ENCODE measurements around the gene MR1. TPM values are rescaled to one million over a fixed set of nuclear protein-coding genes. Genes with fewer than 3 reads are reported as not detected.

MR1 gene
- total RNA-seq, 1 donor from 2014 or later: 19.2 TPM

DNA sequence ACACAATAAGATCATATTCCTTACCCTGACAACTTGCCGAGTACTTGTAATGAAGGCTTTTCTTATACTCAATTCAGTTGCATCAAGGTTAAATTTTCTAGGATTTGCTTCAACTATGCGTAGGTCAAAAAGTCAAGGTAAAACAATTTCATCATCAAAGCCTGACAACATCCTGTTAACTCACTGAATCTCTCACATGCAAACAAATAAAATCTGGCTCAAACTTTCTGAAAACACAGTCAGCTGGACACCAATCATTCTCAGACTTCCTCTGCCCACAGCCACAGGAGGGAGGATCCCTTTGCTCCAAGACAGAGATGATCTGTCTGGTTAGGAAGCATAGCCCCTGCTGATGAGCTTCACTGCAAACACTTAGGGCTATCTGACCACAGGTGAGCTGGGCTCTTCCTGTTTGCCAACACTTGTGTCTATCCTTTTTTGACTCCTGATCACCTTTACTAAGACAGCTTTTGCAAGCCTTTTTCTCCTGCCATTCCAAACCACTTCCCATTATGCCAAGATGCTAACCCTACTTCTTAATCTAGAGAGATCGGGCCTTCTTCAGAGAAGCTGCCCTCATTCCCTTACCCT lies 31.1 kb upstream of the MR1 start:
- Histone ChIP-seq H3K9me3 (no peaks in the 10 kb centered on the region), H3K36me3 (peaks cover 14 to 33% of the 10 kb centered on the region in 2 donors), H3K4me1 (peaks cover 0 to 8% of the 10 kb centered on the region in 2 donors), H3K4me3 (no peak overlapping the region), H3K27me3 (no peaks in the 10 kb centered on the region), H3K27ac (no peak overlapping the region)
- TF ChIP-seq, protein P1, sequence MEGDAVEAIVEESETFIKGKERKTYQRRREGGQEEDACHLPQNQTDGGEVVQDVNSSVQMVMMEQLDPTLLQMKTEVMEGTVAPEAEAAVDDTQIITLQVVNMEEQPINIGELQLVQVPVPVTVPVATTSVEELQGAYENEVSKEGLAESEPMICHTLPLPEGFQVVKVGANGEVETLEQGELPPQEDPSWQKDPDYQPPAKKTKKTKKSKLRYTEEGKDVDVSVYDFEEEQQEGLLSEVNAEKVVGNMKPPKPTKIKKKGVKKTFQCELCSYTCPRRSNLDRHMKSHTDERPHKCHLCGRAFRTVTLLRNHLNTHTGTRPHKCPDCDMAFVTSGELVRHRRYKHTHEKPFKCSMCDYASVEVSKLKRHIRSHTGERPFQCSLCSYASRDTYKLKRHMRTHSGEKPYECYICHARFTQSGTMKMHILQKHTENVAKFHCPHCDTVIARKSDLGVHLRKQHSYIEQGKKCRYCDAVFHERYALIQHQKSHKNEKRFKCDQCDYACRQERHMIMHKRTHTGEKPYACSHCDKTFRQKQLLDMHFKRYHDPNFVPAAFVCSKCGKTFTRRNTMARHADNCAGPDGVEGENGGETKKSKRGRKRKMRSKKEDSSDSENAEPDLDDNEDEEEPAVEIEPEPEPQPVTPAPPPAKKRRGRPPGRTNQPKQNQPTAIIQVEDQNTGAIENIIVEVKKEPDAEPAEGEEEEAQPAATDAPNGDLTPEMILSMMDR (IDR thresholded peaks at IDR 0.05): no peak
- no peak for DNase-seq (ENCODE audit: low spot score in 2 of 2)
- intact Hi-C loops (cut with DNase I): no loop called here

DNA sequence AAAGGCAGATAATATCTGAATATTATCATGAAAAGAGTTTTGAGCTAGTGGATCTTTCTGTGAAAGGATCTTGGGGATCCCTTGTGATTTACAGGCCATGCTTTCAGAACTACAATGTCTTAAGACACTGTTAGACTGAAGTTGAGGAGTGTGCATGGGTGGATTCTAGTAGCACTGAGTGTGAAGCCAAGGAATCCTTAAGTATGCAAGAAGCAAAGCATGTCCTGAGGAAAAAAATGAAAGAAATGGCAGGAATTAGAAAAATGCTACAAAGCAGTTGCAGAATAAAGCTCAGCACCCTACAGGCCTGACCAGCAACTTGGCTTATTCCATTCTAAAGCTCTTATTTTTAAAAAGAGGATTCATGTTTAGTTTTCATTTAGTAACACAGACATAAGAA lies 23.0 kb upstream of the MR1 start:
- intact Hi-C loops (cut with DNase I): no loop called here
- no peak for DNase-seq (ENCODE audit: low spot score in 2 of 2)
- H3K27me3 ChIP-seq: no peaks in the 10 kb centered on the region
- no peaks in the 10 kb centered on the region for H3K36me3 ChIP-seq
- H3K4me3 ChIP-seq: no peak overlapping the region
- TF ChIP-seq, protein P1 (IDR thresholded peaks at IDR 0.05): no peak
- peak overlapping the region; percentile 34 to 41 for H3K27ac ChIP-seq
- H3K9me3 ChIP-seq: no peaks in the 10 kb centered on the region
- H3K4me1 ChIP-seq: peaks cover 0 to 28% of the 10 kb centered on the region in 2 donors

DNA sequence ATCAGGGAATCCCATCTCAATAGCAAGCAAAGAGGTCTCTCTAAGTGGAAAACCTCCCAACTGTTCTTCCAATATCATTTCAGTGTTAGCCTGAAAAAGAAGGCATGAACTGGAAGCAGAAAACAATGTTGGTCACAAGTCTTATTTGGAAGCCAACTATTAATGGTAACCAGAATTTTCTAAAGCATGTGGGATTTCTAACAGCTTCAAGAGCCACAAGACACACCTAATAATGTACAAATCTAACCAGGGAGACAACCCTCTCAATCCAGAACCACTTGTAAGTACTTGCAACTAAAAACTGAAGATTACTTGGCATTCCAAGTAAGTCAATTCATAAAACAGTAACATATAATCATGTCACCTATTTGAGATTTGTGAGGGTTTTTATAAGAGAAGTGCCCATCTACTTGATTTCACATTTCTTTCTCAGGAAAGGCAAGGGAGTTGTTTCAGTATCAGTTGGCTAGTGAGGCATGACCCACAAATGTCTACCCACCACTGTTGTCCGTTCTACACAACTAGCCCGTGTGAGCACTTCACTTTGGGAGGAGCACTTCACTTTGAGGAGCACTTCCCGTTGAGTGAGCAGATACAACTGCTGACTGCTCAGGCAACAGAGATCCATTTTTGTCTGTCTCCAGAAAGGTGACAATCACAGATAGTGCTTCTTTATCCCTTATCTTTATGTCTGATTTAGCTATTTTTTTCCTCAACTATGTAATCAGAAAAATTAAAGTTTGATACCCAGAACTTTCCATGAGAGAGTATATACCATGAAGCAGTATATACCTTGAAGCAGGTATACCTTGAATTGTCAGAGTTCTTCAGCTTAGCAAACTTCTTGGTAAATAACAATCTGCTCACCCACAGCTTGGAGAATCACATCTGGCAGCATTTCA lies 22.2 kb upstream of the MR1 start:
- H3K9me3 ChIP-seq: no peaks in the 10 kb centered on the region
- peaks cover 0 to 29% of the 10 kb centered on the region in 2 donors for H3K4me1 ChIP-seq
- intact Hi-C loops (cut with DNase I): no loop called here
- no peak for DNase-seq (ENCODE audit: low spot score in 2 of 2)
- TF ChIP-seq, protein P1 (IDR thresholded peaks at IDR 0.05): no peak
- H3K27me3 ChIP-seq: no peaks in the 10 kb centered on the region
- no peak overlapping the region for H3K4me3 ChIP-seq
- H3K36me3 ChIP-seq: no peaks in the 10 kb centered on the region
- peak overlapping the region; percentile 34 to 41 for H3K27ac ChIP-seq

DNA sequence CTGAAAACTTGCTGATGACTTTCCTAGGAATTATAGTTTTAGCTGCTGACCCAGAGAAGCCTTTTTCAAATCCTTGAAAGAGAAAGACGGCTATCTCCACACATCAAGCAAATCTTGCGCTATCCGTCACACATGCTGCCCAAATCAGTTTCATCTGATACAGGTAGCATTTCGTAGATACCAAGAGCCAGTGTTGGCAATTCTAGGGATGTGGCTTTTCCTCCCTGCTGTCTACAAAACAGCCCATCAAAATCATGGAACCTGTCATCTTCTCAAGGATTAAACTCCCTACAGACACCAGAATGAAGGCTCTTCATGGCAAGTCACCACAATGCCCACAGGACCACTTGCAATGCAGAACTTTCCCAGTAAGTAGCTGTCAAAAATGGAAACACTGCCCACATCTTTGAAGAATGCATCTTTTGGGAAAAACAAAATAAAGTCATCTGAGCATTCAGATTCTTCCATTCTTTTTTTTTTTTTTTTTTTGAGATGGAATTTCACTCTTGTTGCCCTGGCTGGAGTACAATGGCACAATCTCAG lies 21.5 kb upstream of the MR1 start:
- no peak overlapping the region for H3K27ac ChIP-seq
- peaks cover 0 to 29% of the 10 kb centered on the region in 2 donors for H3K4me1 ChIP-seq
- H3K9me3 ChIP-seq: no peaks in the 10 kb centered on the region
- H3K36me3 ChIP-seq: no peaks in the 10 kb centered on the region
- intact Hi-C loops (cut with DNase I): no loop called here
- TF ChIP-seq, protein P1 (IDR thresholded peaks at IDR 0.05): no peak
- no peak for DNase-seq (ENCODE audit: low spot score in 2 of 2)
- no peaks in the 10 kb centered on the region for H3K27me3 ChIP-seq
- no peak overlapping the region for H3K4me3 ChIP-seq

DNA sequence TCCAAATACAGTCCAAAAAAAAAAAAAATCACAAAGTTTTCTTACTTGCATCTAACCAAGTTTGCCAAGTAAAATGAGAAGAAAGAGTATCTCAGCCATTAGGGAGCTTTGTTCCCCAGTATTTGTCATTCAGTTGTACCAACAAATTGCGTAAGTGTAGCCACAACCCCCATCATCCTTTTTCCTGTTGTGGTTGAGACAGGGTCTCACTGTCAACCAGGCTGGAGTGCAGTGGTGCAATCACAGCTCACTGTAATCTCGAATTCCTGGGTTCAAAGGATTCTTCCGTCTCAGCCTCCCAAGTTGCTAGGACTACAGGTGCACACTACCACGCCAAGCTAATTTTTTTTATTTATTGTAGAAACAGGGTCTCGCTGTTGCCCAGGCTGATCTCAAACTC lies 20.6 kb upstream of the MR1 start:
- no peaks in the 10 kb centered on the region for H3K27me3 ChIP-seq
- H3K27ac ChIP-seq: no peak overlapping the region
- intact Hi-C loops (cut with DNase I): no loop called here
- TF ChIP-seq, protein P1 (IDR thresholded peaks at IDR 0.05): no peak
- no peak overlapping the region for H3K4me3 ChIP-seq
- DNase-seq (ENCODE audit: low spot score in 2 of 2): no peak
- peaks cover 0 to 29% of the 10 kb centered on the region in 2 donors for H3K4me1 ChIP-seq
- H3K36me3 ChIP-seq: no peaks in the 10 kb centered on the region
- H3K9me3 ChIP-seq: no peaks in the 10 kb centered on the region

Data from ascending aorta (tissue), 2 donors.